Panc1 (cell line): ENCODE data around the gene ZDHHC18. TPM values are rescaled to one million over a fixed set of nuclear protein-coding genes. Genes with fewer than 3 reads are reported as not detected.

Experiments
- ATAC-seq: fragments of 200-7000 bp; cut with Tn5 transposase; 2 replicates; pipeline ENCODE4 v1.9.1; 2020; ENCODE audit warnings: mild to moderate bottlenecking, moderate library complexity
- BruUV-seq: library from RNA; stranded (reverse); fragments of 400-500 nt; replicated peaks from 2 replicates; lab custom pipeline; 2021; lab: Mats Ljungman, UMichigan
- CTCF ChIA-PET: fragments of 300-600 bp; sonication (Branson Sonifier 250); formaldehyde crosslinking; loops from one replicate; lab custom pipeline; 2022; ENCODE audit warnings: antibody characterized with exemption; lab: Charles Lee
- POLR2A ChIA-PET: fragments of 300-600 bp; sonication (Branson Sonifier 250); formaldehyde crosslinking; loops from one replicate; lab custom pipeline; 2022; ENCODE audit warnings: antibody characterized with exemption; lab: Charles Lee
- DNase-seq: peaks from one replicate; pipeline ENCODE4 v3.0.0-alpha.2; 2010; ENCODE audit warnings: low read depth, low spot score
- H3K27ac ChIP-seq: 2 replicates; pipeline ENCODE4 v1.5.1; 2011; ENCODE audit warnings: mild to moderate bottlenecking, low read length, inconsistent platforms
- H3K27me3 ChIP-seq: fragments of 200-500 bp; sonication (Bioruptor generic); 2 replicates; pipeline ENCODE4 v1.6.0; 2014; ENCODE audit warnings: low read length, inconsistent platforms; ENCODE audit not compliant: control insufficient read depth, insufficient read depth
- H3K36me3 ChIP-seq: fragments of 200-500 bp; sonication (Bioruptor generic); 2 replicates; pipeline ENCODE4 v1.5.1; 2014; ENCODE audit warnings: inconsistent platforms, mild to moderate bottlenecking, low read length, moderate library complexity; ENCODE audit not compliant: control insufficient read depth, insufficient read depth
- H3K4me1 ChIP-seq: 2 replicates; pipeline ENCODE4 v1.5.1; 2011; ENCODE audit warnings: inconsistent platforms, mild to moderate bottlenecking, low read length, moderate library complexity; ENCODE audit not compliant: control insufficient read depth, insufficient read depth
- H3K4me3 ChIP-seq, 2 experiments: 2 replicates each; pipeline ENCODE4 v1.5.1; 2011 to 2012; ENCODE audit warnings: low read depth in 2 of 2, low read length in 2 of 2, mild to moderate bottlenecking in 2 of 2, inconsistent platforms in 1 of 2, moderate library complexity in 1 of 2
- H3K9me3 ChIP-seq: fragments of 200-500 bp; sonication (Bioruptor generic); 2 replicates; pipeline ENCODE4 v1.5.1; 2014; ENCODE audit warnings: low read depth, mild to moderate bottlenecking, inconsistent platforms, low read length, moderate library complexity; ENCODE audit not compliant: control insufficient read depth, insufficient read depth
- CTCF ChIP-seq: fragments of 450-650 bp; IDR thresholded peaks from 2 replicates; pipeline ENCODE4 v1.5.1; 2017; ENCODE audit warnings: mild to moderate bottlenecking
- POLR2AphosphoS5 ChIP-seq: IDR thresholded peaks from 2 replicates; pipeline ENCODE4 v1.6.1; 2012; ENCODE audit warnings: mild to moderate bottlenecking, low read depth, low read length, moderate library complexity
- REST ChIP-seq, 2 experiments: IDR thresholded peaks; 2 replicates each; pipeline ENCODE4 v1.6.1; 2011 to 2012; ENCODE audit warnings: low read depth in 2 of 2, control low read depth in 1 of 2, low read length in 1 of 2, mild to moderate bottlenecking in 1 of 2, moderate library complexity in 1 of 2; ENCODE audit not compliant: insufficient read depth in 1 of 2
- SIN3A ChIP-seq: IDR thresholded peaks from 2 replicates; pipeline ENCODE4 v1.6.1; 2012; ENCODE audit warnings: low read depth, mild to moderate bottlenecking, low read length, moderate library complexity, borderline replicate concordance; ENCODE audit not compliant: insufficient read depth
- TCF7L2 ChIP-seq: IDR thresholded peaks from 2 replicates; pipeline ENCODE4 v1.6.1; 2011; ENCODE audit warnings: mild to moderate bottlenecking, low read depth, low read length, inconsistent platforms
- in situ Hi-C: cut with HindIII; loops from 2 replicates; pipeline ENCODE4 v1.10.0; 2016; ENCODE audit warnings: low sequenced_read_pairs, low pct_unique_long_range_greater_than_20kb
- intact Hi-C: fragments of 100-400 bp; cut with micrococcal nuclease; formaldehyde crosslinking; loops from one replicate; pipeline ENCODE4 v1.10.0; 2022; ENCODE audit not compliant: unreplicated experiment
- total RNA-seq: library from RNA; stranded (reverse); gene quantifications from one replicate; pipeline ENCODE4 v1.2.1, GENCODE V29; 2021; ENCODE audit not compliant: unreplicated experiment

Gene ZDHHC18
- total RNA-seq, 1 experiment from 2014 or later = 45.4 TPM

- BruUV-seq = no TSS peak
- H3K9me3 ChIP-seq = no peaks in the 10 kb centered on the region
- H3K27ac ChIP-seq = no peak overlapping the region
- ATAC-seq (no peak), DNase-seq (no peak)
- POLR2A ChIA-PET = no interaction called here
- CTCF ChIA-PET = interaction anchor here (0.6 to 0.7 kb wide), 3 partner anchors 14 to 185 kb away, joined by 6 to 8 read pairs (median 8); no protein-coding TSS in a partner anchor
- H3K4me3 ChIP-seq = no peak overlapping the region
- intact Hi-C loops (no loop called here), in situ Hi-C loops (no loop called here)
- peaks cover 15% of the 10 kb centered on the region for H3K4me1 ChIP-seq
- H3K27me3 ChIP-seq = no peaks in the 10 kb centered on the region
- TF ChIP-seq CTCF = no peak
- no peak for TF ChIP-seq SIN3A
- no peak for TF ChIP-seq REST (IDR thresholded peaks at IDR 0.05; ENCODE audit: insufficient read depth in 1 of 2, low read depth in 2 of 2, low read length in 1 of 2)
- TF ChIP-seq TCF7L2 = no peak
- TF ChIP-seq POLR2AphosphoS5 = no peak
- no peaks in the 10 kb centered on the region for H3K36me3 ChIP-seq
These were observed 32.1 kb upstream of the ZDHHC18 start for GRCh38 chr1:26794391-26794790.

GRCh38 chr1:26797627-26798026, 28.9 kb upstream of the ZDHHC18 start:
- DNase-seq (no peak), ATAC-seq (no peak)
- no peaks in the 10 kb centered on the region for H3K36me3 ChIP-seq
- peaks cover 18% of the 10 kb centered on the region for H3K4me1 ChIP-seq
- H3K9me3 ChIP-seq = no peaks in the 10 kb centered on the region
- in situ Hi-C loops (no loop called here), intact Hi-C loops (no loop called here)
- CTCF ChIA-PET = interaction anchor here (1.1 kb wide), 1 partner anchor 9 kb away, joined by 4 read pairs; no protein-coding TSS in a partner anchor
- H3K27ac ChIP-seq = 0 out of 2 replicates have a peak overlapping the region, but pooled peaks have one; percentile 24
- no peaks in the 10 kb centered on the region for H3K27me3 ChIP-seq
- no TSS peak for BruUV-seq
- TF ChIP-seq REST (IDR thresholded peaks at IDR 0.05; ENCODE audit: insufficient read depth in 1 of 2, low read depth in 2 of 2, low read length in 1 of 2) = no peak
- TF ChIP-seq CTCF = no peak
- no peak for TF ChIP-seq POLR2AphosphoS5
- no peak for TF ChIP-seq TCF7L2
- no peak for TF ChIP-seq SIN3A
- H3K4me3 ChIP-seq = no peak overlapping the region
- POLR2A ChIA-PET = no interaction called here
